ENCODE data around the gene CDK14. TPM values are rescaled to one million over a fixed set of nuclear protein-coding genes. Genes with fewer than 3 reads are reported as not detected.
"Not testable (repeated sequence)": the region's sequence is repeated elsewhere in the genome, so short reads cannot be mapped to it uniquely, and the experiment has no call there.

CDK14 gene
- total RNA-seq, 1 donor from 2014 or later: 19.7 TPM

DNA sequence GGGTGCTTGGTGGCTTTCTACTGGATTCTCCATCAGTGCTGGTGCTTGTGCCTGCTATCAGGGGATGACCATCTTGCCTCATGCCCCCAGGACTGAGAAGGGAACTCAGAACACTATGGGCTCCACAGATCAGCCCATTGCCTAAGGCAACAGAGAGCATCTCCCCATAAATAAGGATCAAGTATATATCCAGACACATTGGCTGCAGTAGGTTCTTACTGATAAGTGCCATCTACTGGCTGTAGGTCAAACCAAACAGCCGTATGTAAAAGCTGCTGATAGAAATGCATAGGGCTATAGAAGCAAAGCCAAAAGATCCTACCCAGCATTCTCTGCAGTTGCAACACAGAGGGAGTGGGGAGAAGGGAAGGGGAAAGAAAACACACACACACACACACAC lies 153.7 kb downstream of the CDK14 start:
- no peak for DNase-seq (ENCODE audit: low read depth)

DNA sequence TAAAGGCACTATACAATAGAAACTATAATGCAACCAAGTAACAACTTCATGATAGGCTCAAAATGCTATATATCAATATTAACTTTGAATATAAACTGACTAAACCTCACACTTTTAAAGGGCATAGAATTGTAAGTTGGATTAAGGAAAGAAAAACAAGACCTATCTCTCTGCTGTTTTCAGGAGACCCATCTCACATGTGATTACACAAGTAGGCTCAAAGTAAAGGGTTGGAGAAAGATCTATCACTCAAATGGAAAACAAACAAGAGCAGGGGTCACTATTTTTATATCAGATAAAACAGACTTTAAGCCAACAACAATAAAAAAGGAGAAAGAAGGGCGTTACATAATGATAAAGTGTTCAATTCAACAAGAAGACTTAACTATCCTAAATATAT lies 155.5 kb downstream of the CDK14 start:
- no peak for DNase-seq (ENCODE audit: low read depth)

DNA sequence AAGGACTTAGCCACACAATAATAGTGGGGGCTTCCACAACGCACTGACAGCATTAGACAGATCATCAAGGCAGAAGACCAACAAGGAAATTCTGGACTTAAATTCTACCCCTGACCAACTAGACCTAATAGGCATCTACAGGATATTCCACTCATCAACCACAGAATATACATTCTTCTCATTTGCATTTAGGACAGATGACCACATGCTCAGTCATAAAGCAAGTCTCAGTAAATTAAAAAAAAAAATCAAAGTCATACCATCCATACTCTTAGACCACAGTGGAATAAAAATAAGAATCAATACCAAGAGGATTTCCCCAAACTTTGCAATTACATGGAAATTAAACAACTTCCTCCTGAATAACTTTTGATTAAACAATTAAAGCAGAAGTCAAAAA lies 155.9 kb downstream of the CDK14 start:
- no peak for DNase-seq (ENCODE audit: low read depth)

DNA sequence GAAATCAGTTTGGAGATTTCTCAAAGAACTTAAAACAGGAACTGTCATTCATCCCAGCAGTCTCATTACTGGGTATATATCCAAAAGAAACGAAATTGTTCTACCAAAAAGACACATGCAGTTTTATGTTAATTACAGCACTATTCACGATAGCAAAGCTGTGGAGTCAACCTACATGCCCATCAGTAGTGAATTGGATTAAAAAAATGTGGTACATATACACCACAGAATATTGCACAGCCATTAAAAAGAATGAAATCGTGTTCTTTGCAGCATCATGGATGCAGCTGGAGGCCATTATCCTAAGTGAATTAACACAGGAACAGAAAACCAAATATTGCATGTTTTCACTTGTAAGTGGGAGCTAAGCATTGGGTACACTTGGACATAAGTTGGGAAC lies 158.9 kb downstream of the CDK14 start:
- no peak for DNase-seq (ENCODE audit: low read depth)

DNA sequence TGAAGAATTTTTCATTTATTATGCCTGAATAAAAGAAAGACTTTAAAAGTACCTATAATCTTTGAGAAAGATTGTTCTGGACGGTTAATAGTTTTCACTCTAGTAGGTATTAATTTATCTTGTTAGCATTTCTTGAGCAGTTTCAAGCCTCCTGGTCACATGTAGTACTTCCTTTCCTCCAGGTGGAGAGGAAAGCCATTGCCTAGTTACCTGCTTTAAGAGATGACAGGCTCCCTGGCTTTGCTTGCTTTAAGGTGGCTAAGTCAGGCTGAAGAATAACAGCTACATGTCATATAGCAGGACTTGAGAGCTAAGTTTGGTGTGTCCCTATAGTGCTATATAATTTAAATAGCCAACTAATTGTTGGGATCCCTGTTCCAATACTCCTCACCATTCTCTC lies 160.2 kb downstream of the CDK14 start:
- DNase-seq (ENCODE audit: low read depth): no peak

DNA sequence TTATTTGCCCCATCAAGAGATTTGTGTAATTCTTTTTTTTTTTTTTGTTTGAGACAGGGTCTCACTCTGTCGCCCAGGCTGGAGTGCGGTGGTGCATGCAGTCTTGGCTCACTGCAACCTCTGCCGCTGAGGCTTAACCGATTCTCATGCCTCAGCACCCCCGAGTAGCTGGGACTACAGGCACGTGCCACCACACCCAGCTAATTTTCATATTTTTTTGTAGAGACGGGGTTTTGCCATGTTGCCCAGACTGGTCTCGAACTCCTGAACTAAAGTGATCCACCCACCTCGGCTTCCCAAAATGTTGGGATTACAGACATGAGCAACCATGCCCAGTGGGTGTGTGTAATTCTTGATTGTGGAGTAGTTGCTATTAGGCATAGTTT lies 161.4 kb downstream of the CDK14 start:
- DNase-seq (ENCODE audit: low read depth): not testable (repeated sequence)

DNA sequence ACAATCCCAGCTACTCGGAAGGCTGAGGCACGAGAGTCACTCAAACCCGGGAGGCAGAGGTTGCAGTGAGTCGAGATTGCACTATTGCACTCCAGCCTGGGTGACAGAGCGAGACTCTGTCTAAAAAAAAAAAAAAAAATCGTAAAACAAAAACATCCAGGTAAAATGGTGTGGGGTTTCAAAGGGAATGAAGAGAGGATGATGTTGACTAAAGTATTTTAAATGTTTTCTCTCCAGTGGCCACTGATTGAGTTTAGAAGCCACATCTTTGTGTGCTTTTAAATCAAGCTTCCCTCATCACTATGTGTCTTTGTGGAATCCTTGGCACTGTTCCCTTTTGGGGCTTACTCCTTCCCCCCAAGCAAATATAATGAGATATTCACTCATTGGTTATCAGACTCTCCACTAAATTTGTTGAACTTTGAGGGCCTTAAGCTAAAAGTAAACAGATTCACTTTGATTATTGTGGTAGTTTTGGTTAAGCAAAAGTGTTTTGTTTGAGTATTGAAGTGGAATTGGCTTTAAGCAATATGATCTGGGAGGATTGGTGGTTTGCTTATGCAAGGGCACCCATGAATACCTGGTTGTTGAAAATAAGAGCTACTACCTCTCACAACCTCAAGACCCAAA lies 162.9 kb downstream of the CDK14 start:
- DNase-seq (ENCODE audit: low read depth): no peak

DNA sequence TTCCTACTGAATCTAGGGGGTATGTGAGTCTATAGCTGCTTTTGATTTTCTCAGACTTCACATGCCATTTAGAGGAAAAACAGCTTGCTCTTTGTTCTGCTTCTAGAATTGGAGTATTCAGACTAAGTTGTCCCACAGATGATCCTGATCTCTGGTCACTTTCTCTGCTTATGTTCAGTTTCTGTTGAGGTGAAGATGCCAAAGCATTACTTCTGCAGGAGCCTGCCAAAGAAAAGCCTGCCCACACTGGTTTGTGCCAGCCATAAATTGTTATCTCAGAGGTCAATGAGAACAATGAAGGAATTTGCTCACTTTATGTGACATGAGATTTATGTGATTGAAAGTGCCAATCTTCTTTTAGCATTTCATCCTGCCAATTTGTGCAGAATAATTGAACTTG lies 163.6 kb downstream of the CDK14 start:
- DNase-seq (ENCODE audit: low read depth): no peak

DNA sequence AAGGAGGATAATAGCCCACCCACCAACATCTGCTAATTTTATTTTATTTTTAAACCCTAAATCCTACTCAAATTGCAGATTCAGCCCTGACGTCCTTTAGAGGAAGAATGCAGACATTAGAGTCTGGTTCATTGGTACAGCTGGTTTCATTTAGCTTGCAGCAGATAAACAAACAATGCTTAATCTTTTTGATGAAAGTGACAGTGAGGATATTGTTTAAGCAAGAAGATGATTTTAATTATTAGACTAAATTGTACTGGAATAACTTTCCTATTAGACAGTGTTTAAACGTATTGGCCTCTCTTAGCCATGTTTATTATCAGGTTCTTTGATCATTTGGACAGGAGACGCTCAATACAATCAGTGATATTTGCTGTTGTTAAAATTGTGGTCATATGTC lies 164.8 kb downstream of the CDK14 start:
- no peak for DNase-seq (ENCODE audit: low read depth)

DNA sequence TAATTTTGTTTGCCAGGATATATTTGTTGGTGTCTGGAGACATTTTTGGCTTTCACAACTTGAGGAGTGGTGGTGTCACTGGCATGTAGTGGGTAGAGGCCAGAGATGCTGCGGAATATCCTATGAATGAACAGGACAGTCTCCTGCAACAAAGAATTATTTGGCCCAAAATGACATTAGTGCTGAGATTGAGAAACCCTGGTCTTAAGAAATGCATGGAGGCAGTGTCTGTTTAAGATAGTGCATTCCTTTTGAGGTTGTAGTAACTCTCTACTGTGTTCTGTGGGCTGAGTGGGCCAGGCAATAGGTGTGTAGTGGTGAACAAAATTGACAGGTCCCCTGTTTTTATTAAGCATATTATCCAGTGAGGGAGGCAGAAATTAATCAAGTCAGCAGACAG lies 165.5 kb downstream of the CDK14 start:
- no peak for DNase-seq (ENCODE audit: low read depth)

DNA sequence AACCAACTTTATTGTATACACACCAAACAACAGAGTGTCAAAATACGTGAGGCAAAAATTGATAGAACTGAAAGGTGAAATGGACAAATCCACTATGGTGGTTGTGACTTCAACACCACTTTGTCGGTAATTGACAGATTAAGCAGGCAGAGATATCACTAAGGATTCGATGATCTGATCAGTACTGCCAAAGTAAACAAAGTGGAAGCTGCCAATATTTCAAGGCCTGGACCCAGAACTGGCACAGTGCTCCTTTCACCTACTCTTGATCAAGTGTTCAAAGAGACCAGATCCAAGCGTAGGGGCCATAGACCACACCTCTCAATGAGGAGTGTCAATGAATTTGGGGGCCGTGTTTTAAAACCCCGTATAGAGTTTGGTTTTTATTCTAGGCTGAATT lies 167.0 kb downstream of the CDK14 start:
- no peak for DNase-seq (ENCODE audit: low read depth)

DNA sequence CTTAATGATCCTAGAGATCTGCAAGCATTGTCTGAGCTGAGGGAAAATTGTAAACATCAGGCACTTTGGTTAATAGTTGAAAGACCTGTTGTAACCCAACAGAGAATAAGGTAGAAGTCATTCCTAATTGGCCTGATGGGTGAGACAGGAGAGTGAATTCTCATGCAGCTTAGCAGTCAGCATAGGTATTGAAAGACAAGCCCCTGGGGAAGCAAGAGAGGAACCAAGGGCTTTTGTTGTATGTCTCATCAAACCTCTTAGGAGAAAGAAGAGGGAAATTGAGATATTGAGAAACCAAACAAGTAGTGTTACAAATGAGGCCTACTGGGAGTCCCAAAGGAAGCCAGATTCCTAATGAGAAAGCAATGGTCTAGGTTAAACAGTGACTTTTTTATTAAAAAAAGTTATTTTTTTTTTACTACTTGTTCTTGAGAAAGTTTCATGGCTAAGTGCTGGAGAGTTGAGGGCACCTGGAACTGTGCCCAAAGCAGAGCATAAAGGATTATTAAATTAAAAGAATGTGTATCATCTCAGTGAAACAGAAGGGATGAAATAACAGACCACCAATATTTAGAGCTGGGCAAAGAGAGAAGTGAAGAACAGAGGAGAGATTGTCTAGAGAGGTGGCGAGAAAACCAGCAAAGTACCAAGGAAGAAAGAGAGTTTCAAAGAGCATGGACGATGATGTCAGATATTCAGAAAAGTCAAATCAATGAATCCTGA lies 168.9 kb downstream of the CDK14 start:
- DNase-seq (ENCODE audit: low read depth): no peak

DNA sequence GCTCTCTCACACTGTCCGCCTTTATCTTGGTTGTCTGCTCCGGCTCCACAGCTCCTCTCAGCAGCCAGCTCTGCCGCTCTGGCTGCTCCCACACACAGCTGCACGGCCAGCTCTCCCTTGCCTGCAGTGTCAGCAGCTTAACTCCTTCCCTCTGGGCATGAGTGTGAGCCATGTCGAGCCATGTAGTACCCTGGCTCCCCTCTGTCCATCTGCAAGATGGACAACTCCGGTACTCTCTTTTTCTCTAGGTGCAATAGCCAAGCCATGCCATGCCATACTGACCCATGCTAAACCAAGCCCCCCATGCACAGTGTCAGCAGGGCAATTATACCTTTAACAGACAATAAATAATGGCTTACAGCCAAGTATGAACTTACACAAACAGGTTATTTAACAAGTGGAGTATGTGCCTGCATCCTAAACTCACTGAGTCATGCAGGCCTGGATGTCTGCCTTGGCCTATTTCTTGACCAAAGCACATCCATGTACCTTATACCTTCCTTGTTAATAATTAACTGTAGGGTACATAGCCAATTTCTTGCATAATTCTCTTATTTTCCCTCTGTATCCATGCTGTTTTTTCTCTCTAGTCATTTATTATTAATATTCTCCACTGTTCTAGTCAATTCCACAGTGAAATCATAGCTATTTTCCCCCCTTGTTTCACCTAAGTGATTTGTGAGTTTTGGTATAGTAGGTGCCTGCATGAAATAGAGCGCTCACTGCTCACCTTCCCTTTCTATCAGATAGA lies 170.9 kb downstream of the CDK14 start:
- peak; percentile 60 for DNase-seq (ENCODE audit: low read depth)

DNA sequence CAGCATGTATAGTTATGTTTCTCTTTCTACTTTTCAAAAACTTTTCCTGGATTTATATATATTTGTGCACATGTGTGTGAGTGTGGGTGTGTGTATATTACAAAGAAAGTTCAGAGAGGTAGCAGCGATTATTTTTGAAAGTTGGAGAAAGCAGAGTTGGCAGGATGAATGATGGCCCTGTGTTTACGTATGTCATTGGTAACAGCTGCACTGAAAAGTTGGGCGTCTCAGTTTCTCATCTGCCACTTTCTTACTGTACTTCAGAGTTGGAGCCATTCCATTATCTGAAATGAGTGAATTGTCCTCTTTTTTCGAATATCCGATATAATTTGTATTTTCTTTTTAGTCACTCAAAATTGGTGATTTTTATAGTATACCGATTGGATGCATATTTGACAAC lies 172.2 kb downstream of the CDK14 start:
- DNase-seq (ENCODE audit: low read depth): peak; percentile 84

DNA sequence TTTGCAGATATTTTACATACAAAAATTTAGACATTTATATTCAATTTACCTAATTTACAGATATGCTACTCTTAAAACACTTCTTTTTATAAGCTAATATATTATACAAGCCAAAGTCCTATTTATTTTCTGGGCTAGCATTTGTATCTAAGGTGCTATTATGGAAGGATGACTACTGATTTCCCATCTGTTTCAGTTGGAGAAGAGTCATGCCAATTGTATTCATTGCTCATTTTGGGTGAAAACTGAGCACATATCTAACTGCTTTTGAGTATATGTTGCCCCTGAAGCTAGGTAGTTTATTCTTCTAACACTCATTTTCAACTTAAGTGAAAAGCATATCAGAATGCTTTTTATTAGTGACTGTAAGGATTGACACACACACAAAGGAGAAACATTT lies 172.9 kb downstream of the CDK14 start:
- peak; percentile 45 for DNase-seq (ENCODE audit: low read depth)

DNA sequence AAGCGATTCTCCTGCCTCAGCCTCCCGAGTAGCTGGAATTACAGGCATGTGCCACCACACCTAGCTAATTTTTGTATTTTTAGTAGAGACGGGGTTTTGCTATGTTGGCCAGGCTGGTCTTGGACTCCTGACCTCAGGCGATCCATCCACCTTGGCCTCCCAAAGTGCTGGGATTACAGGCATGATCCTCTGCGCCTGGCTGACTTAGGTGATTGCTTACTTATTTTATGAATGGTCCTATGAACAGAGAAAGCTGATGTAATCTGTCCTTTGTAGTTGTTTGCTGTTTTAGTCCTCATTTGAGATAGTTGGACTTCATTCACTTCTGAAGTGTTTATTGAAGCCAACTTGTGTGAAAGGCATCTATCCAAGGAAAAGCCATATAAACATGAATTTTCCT lies 173.4 kb downstream of the CDK14 start:
- DNase-seq (ENCODE audit: low read depth): not testable (repeated sequence)

DNA sequence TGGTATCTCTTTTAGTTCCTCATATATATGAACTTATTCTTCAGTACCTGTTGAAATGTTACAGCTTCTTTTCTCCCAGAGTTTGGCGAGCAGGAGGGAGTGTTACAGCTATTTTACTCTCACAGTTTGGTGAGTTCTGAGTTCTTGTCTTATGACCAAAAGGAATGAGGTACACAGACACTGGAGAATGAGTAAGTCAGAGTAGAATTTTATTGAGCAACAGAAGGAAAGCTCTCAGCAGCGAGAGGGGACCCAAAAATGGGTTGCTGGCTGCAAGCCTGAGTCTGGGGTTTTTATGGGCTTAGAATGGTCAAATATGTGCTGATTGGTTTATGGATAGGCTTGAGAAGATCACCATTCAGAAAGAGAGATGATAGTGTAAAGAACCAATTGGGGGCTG lies 175.2 kb downstream of the CDK14 start:
- no peak for DNase-seq (ENCODE audit: low read depth)

DNA sequence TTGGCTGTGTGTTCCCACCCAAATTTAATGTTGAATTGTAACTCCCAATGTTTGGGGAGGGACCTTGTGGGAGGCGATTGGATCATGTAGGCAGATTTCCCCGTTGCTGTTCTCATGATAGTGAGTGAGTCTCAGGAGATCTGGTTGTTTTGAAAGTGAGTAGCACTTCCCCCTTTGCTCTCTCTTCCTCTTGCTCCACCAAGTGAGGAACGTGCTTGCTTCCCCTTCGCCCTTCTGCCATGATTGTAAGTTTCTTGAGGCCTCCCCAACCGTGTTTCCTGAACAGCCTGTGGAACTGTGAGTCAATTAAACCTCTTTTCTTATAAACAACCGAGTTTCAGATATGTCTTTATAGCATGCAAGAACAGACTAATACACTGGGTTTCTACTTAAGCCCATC lies 176.3 kb downstream of the CDK14 start:
- DNase-seq (ENCODE audit: low read depth): no peak

DNA sequence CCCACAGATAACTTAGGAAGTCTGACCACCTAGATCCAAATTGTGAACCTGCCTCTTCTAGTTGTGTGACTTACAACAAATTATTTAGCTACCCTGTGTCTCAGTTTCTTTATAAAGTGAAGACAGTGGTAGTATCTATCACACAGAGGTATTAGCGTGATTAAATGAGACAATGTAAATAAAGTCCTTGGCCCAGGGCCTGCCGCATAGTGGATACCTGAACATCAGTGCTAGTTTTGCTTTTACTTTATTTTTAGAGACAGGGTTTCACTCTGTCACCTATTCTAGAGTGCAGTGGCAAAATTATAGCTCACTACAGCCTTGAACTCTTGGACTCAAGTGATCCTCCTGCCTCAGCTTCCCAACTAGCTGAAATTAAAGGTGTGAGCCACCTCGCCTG lies 177.1 kb downstream of the CDK14 start:
- no peak for DNase-seq (ENCODE audit: low read depth)

DNA sequence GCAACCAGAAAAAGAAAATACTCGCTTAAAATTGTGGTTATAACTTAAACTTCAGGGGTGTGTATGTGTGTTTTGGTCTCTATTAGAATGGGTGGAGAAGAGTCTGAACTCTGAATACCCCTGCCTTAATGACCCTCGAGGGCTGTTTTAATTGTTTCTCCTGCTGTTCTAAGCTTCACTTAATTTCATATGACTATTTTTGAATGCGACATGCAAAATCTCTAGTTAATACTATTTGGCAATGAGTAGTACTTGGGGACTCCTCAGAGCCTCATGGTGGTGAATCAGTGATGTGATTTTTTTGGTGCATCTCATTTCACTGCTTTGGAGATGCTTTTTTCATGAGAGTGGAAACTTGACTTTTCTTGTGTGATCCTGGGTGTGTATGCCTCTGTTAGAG lies 178.6 kb downstream of the CDK14 start:
- no peak for DNase-seq (ENCODE audit: low read depth)

DNA sequence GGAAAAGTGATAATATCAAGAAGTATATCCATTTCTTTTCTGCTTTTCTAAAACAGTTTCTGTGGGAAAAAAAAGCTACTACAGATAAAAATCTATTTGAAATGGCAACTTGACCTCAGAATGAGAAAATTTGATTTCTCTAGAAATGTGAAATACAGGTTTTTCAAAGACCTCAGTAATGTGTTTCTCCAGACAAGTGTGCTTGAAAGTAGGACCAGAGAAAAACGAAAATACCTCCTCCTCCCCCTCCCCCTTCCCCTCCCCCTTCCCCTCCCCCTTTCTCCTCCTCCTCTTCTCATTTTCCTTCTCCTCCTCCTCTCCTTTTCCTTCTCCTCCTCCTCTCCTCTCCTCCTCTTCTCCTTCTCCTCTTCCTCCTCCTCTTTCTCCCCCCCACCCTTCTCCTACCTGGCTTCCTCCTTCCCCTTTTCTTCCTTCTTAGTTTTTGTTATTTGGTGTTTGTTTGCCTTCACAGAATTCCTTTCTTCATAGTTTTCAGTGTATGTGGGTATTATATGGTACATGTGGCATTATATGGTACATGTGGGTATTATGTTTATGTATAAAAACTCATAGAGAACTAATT lies 179.4 kb downstream of the CDK14 start:
- DNase-seq (ENCODE audit: low read depth): no peak

DNA sequence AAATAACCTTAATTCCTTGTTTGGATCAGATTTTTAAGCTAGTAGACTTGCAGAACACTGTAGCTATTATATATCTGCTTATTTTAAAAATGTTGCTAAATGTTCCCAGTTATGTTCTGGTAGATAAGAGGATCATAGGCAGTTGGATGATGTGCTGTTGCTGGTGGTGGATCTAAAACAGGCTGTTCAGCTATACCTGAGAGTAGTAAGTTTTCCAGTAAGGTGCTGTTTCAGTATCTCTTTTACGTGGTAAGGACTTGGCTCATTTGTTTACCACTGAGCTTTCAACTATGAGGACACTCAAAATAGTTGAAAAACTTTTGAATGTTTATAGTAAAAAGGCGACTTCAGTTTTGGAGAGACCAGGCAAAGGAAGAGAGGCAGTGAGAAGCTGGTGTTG lies 180.9 kb downstream of the CDK14 start:
- no peak for DNase-seq (ENCODE audit: low read depth)
